ENCODE measurements around the gene MCMBP. TPM values are rescaled to one million over a fixed set of nuclear protein-coding genes. Genes with fewer than 3 reads are reported as not detected.
"Not testable (repeated sequence)": the region's sequence is repeated elsewhere in the genome, so short reads cannot be mapped to it uniquely, and the experiment has no call there.

Gene MCMBP, protein sequence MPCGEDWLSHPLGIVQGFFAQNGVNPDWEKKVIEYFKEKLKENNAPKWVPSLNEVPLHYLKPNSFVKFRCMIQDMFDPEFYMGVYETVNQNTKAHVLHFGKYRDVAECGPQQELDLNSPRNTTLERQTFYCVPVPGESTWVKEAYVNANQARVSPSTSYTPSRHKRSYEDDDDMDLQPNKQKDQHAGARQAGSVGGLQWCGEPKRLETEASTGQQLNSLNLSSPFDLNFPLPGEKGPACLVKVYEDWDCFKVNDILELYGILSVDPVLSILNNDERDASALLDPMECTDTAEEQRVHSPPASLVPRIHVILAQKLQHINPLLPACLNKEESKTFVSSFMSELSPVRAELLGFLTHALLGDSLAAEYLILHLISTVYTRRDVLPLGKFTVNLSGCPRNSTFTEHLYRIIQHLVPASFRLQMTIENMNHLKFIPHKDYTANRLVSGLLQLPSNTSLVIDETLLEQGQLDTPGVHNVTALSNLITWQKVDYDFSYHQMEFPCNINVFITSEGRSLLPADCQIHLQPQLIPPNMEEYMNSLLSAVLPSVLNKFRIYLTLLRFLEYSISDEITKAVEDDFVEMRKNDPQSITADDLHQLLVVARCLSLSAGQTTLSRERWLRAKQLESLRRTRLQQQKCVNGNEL
- total RNA-seq (100 to 1,000 TPM; 136 to 137 TPM), polyA plus RNA-seq (58.7 TPM)

GRCh38 chr10:119872610-119872859 is at the start of gene MCMBP:
TSS of gene MCMBP (minus strand) at chr10:119872843. CDS start at chr10:119872584, 259 bp downstream.
- peak within 1 kb of the TSS; percentile 85 to 97 (median 92) for H3K27ac Mint-ChIP-seq
- H3K36me3 Mint-ChIP-seq, result peaks cover 0 to 9% (median 4%) of the 10 kb centered on the region in 3 donors
- Histone ChIP-seq H3K4me1 (ENCODE audit: insufficient read depth, low read length) (peaks cover 32% of the 10 kb centered on the region), H3K27me3 (ENCODE audit: insufficient read depth, low read length, poor library complexity, severe bottlenecking) (no peaks in the 10 kb centered on the region), H3K27ac (ENCODE audit: low read depth, low read length) (peak within 1 kb of the TSS; percentile 81), H3K36me3 (ENCODE audit: insufficient read depth, low read length) (no peaks in the 10 kb centered on the region), H3K9me3 (ENCODE audit: low read length) (no peaks in the 10 kb centered on the region), H3K4me3 (ENCODE audit: low read length) (peak within 1 kb of the TSS; percentile 94)
- peak in 1 of 5 donors; percentile 4 for DNase-seq
- no peaks in the 10 kb centered on the region for H3K9me3 Mint-ChIP-seq
- POLR2A ChIA-PET, result interaction anchor here (0.6 to 3.8 kb wide), 10 partner anchors 8 to 752 kb away, joined by 3 to 37 read pairs (median 3); partner anchors contain the start of genes GRK5, INPP5F and SEC23IP
- no peaks in the 10 kb centered on the region for H3K27me3 Mint-ChIP-seq
- CTCF ChIA-PET, result interaction anchor here (0.7 to 3.6 kb wide), 6 partner anchors 8 to 221 kb away, joined by 3 to 33 read pairs (median 4); partner anchors contain the start of genes BAG3 and SEC23IP
- peaks cover 37 to 49% (median 48%) of the 10 kb centered on the region in 3 donors for H3K4me1 Mint-ChIP-seq
- H3K4me3 Mint-ChIP-seq, result peak within 1 kb of the TSS; percentile 90 to 96 (median 93)

DNA sequence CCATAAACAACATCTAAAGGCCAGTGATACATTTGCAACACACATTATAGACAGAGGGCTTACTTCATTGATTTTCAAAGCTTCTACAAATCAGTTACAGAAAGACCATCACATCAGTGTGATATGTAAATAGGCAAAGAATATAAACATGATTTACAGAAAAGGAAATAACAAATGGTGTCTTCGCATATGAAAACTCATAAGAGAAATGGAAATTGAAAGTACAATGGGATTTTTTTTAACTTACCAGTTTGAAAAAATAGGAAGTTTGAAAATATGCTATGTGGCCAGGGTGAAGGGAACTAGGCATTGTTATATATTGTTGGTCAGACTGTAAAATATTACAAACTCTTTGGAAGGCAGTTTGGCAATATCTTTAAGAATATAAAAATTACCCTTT is 47.2 kb upstream of the MCMBP start:
- no peaks in the 10 kb centered on the region for H3K4me1 ChIP-seq (ENCODE audit: insufficient read depth, low read length)
- H3K27me3 ChIP-seq (ENCODE audit: insufficient read depth, low read length, poor library complexity, severe bottlenecking), result no peaks in the 10 kb centered on the region
- Mint-ChIP-seq H3K36me3 (peaks cover 4 to 89% (median 32%) of the 10 kb centered on the region in 3 donors), H3K4me3 (no peak overlapping the region), H3K4me1 (peaks cover 0 to 9% (median 0%) of the 10 kb centered on the region in 3 donors), H3K27me3 (no peaks in the 10 kb centered on the region), H3K27ac (peak overlapping the region in 3 of 8 donors; percentile 14 to 40 (median 36)), H3K9me3 (no peaks in the 10 kb centered on the region)
- no peak for DNase-seq
- ChIA-PET CTCF (no interaction called here), POLR2A (no interaction called here)
- H3K36me3 ChIP-seq (ENCODE audit: insufficient read depth, low read length), result peaks cover 35% of the 10 kb centered on the region
- no peak overlapping the region for H3K27ac ChIP-seq (ENCODE audit: low read depth, low read length)
- no peak overlapping the region for H3K4me3 ChIP-seq (ENCODE audit: low read length)
- no peaks in the 10 kb centered on the region for H3K9me3 ChIP-seq (ENCODE audit: low read length)

GRCh38 chr10:119919271-119919670 is 46.6 kb upstream of the MCMBP start:
- Histone ChIP-seq H3K4me3 (ENCODE audit: low read length) (no peak overlapping the region), H3K9me3 (ENCODE audit: low read length) (no peaks in the 10 kb centered on the region), H3K27me3 (ENCODE audit: insufficient read depth, low read length, poor library complexity, severe bottlenecking) (no peaks in the 10 kb centered on the region), H3K36me3 (ENCODE audit: insufficient read depth, low read length) (peaks cover 38% of the 10 kb centered on the region), H3K27ac (ENCODE audit: low read depth, low read length) (no peak overlapping the region), H3K4me1 (ENCODE audit: insufficient read depth, low read length) (no peaks in the 10 kb centered on the region)
- Mint-ChIP-seq H3K4me3 (no peak overlapping the region), H3K27me3 (no peaks in the 10 kb centered on the region), H3K9me3 (no peaks in the 10 kb centered on the region), H3K27ac (peak overlapping the region in 1 of 8 donors; percentile 36), H3K4me1 (peaks cover 0 to 9% (median 0%) of the 10 kb centered on the region in 3 donors), H3K36me3 (peaks cover 4 to 89% (median 29%) of the 10 kb centered on the region in 3 donors)
- no peak for DNase-seq
- ChIA-PET POLR2A (no interaction called here), CTCF (no interaction called here)

GRCh38 chr10:119917777-119918176 is 45.1 kb upstream of the MCMBP start:
- ChIA-PET POLR2A (no interaction called here), CTCF (no interaction called here)
- Histone ChIP-seq H3K27ac (ENCODE audit: low read depth, low read length) (no peak overlapping the region), H3K4me1 (ENCODE audit: insufficient read depth, low read length) (no peaks in the 10 kb centered on the region), H3K4me3 (ENCODE audit: low read length) (no peak overlapping the region), H3K9me3 (ENCODE audit: low read length) (no peaks in the 10 kb centered on the region), H3K27me3 (ENCODE audit: insufficient read depth, low read length, poor library complexity, severe bottlenecking) (no peaks in the 10 kb centered on the region), H3K36me3 (ENCODE audit: insufficient read depth, low read length) (peaks cover 38% of the 10 kb centered on the region)
- Mint-ChIP-seq H3K27me3 (no peaks in the 10 kb centered on the region), H3K27ac (no peak overlapping the region), H3K9me3 (no peaks in the 10 kb centered on the region), H3K4me3 (no peak overlapping the region), H3K4me1 (peaks cover 4 to 14% (median 5%) of the 10 kb centered on the region in 3 donors), H3K36me3 (peaks cover 9 to 87% (median 31%) of the 10 kb centered on the region in 3 donors)
- DNase-seq, result no peak

GRCh38 chr10:119910689-119911088 is 38.0 kb upstream of the MCMBP start:
- Histone ChIP-seq H3K27ac (ENCODE audit: low read depth, low read length) (no peak overlapping the region), H3K36me3 (ENCODE audit: insufficient read depth, low read length) (peaks cover 19% of the 10 kb centered on the region), H3K4me3 (ENCODE audit: low read length) (no peak overlapping the region), H3K27me3 (ENCODE audit: insufficient read depth, low read length, poor library complexity, severe bottlenecking) (no peaks in the 10 kb centered on the region), H3K4me1 (ENCODE audit: insufficient read depth, low read length) (no peaks in the 10 kb centered on the region), H3K9me3 (ENCODE audit: low read length) (no peaks in the 10 kb centered on the region)
- H3K36me3 Mint-ChIP-seq, result peaks cover 5 to 72% (median 17%) of the 10 kb centered on the region in 3 donors
- H3K9me3 Mint-ChIP-seq, result no peaks in the 10 kb centered on the region
- H3K27ac Mint-ChIP-seq, result peak overlapping the region in 1 of 8 donors; percentile 32
- ChIA-PET POLR2A (no interaction called here), CTCF (no interaction called here)
- no peaks in the 10 kb centered on the region for H3K27me3 Mint-ChIP-seq
- H3K4me1 Mint-ChIP-seq, result peaks cover 5 to 8% (median 7%) of the 10 kb centered on the region in 3 donors
- no peak overlapping the region for H3K4me3 Mint-ChIP-seq
- DNase-seq, result no peak

GRCh38 chr10:119908166-119908565 is 35.5 kb upstream of the MCMBP start:
- H3K9me3 Mint-ChIP-seq, result no peaks in the 10 kb centered on the region
- Histone ChIP-seq H3K9me3 (ENCODE audit: low read length) (no peaks in the 10 kb centered on the region), H3K27me3 (ENCODE audit: insufficient read depth, low read length, poor library complexity, severe bottlenecking) (no peaks in the 10 kb centered on the region), H3K4me1 (ENCODE audit: insufficient read depth, low read length) (no peaks in the 10 kb centered on the region), H3K4me3 (ENCODE audit: low read length) (no peak overlapping the region), H3K27ac (ENCODE audit: low read depth, low read length) (no peak overlapping the region), H3K36me3 (ENCODE audit: insufficient read depth, low read length) (peaks cover 27% of the 10 kb centered on the region)
- DNase-seq, result no peak
- H3K27me3 Mint-ChIP-seq, result no peaks in the 10 kb centered on the region
- H3K36me3 Mint-ChIP-seq, result peaks cover 10 to 76% (median 28%) of the 10 kb centered on the region in 3 donors
- peaks cover 6 to 8% (median 6%) of the 10 kb centered on the region in 3 donors for H3K4me1 Mint-ChIP-seq
- ChIA-PET CTCF (interaction anchor here (0.5 kb wide), 1 partner anchor 49 kb away, joined by 3 read pairs; no protein-coding TSS in a partner anchor), POLR2A (no interaction called here)
- H3K4me3 Mint-ChIP-seq, result no peak overlapping the region
- H3K27ac Mint-ChIP-seq, result peak overlapping the region in 4 of 8 donors; percentile 12 to 91 (median 54)

GRCh38 chr10:119907695-119908094 is 35.1 kb upstream of the MCMBP start:
- H3K27me3 Mint-ChIP-seq; H3K4me3 ChIP-seq (ENCODE audit: low read length); POLR2A ChIA-PET; H3K4me1 Mint-ChIP-seq; CTCF ChIA-PET; H3K4me1 ChIP-seq (ENCODE audit: insufficient read depth, low read length); DNase-seq; H3K27me3 ChIP-seq (ENCODE audit: insufficient read depth, low read length, poor library complexity, severe bottlenecking); H3K9me3 ChIP-seq (ENCODE audit: low read length); H3K27ac ChIP-seq (ENCODE audit: low read depth, low read length); H3K4me3 Mint-ChIP-seq; H3K9me3 Mint-ChIP-seq: not testable (repeated sequence)
- Mint-ChIP-seq H3K36me3 (peaks cover 9 to 76% (median 25%) of the 10 kb centered on the region in 3 donors), H3K27ac (peak overlapping the region in 1 of 8 donors; percentile 88)
- H3K36me3 ChIP-seq (ENCODE audit: insufficient read depth, low read length), result peaks cover 31% of the 10 kb centered on the region
